GM10266 (cell line): Measurements from ENCODE around the gene COQ9.
"Not testable (repeated sequence)": the region's sequence is repeated elsewhere in the genome, so short reads cannot be mapped to it uniquely, and the experiment has no call there.

Experiments
- DNase-seq: peaks from one replicate; pipeline ENCODE4 v3.0.0; 2012; ENCODE audit errors: extremely low spot score
- CTCF ChIP-seq: IDR thresholded peaks from 2 replicates; pipeline ENCODE4 v1.5.1; 2012; ENCODE audit warnings: mild to moderate bottlenecking, low read depth; ENCODE audit not compliant: control insufficient read depth, insufficient read depth; ENCODE audit errors: missing control alignments

The COQ9 gene

DNA sequence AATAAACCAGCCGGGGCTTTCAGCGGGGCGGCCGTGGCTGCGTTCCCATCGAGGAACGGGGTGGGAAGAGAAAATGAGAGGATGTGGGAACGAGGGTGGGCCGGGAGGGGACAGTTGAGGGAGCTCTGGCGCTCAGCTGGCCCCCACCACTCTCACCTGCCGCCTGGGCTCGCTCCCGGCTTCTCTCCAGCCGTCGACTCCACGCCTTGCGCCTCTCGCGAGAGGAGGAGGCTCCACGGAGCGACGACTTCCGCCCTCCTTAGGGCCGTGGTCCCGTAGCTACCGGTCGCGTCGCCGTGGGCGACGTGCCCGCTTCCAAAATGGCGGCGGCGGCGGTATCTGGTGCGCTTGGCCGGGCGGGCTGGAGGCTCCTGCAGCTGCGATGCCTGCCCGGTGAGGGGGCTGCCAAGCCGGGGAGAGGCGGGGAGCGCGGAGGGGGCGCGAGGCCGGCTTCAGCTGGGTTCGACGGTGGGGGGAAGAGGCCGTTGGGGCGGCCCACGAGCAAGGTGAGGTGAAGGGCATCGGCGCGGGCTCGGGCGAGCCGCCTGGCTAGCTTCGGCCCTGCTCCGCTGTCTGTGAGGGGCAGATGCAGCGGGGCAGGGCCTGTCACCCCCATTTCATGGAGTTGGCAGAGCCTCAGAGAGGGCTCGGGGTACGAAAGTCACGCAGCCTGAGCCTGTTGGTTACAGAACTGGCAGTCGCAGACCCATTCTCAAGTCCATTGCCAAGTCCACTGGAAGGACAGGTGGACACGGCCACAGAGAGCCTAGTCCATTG lies at the start of gene COQ9, which contains the start of gene CIAPIN1:
Gene COQ9, plus strand, starts transcription at position 294 of the 777 bp plus-strand sequence. Its CDS starts 27 bp downstream, at position 321.
Gene CIAPIN1, minus strand, starts transcription at position 200 of the 777 bp plus-strand sequence. CDS start 6,457 bp downstream, outside the sequence.
- no peak for TF ChIP-seq CTCF

DNA sequence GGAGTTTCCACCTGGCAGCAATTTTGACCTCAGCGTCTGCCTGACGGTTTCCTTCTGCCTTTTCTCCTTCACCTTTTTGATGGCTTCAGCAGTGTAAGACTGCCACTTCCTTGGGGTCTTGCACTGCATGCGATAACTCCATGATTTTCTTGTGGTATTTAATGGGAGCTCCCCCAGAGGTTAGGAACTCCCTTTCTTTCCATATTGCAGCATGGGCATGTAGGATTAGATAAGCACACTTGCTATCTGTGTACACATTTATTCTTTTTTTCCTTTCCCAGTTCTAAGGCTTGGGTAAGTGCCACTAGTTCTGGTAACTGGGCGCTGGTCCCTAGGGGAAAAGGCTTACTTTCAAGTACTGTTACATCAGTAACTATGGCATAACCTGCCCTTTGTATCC lies 49.8 kb upstream of the COQ9 start:
- not testable (repeated sequence) for DNase-seq

More for the DNA sequence above, at the start of gene COQ9, which contains the start of gene CIAPIN1:
- DNase-seq = peak; percentile 96

- TF ChIP-seq CTCF = no peak
- no peak for DNase-seq
Observed at GRCh38 chr16:57401943-57402640, 45.2 kb upstream of the COQ9 start.

DNA sequence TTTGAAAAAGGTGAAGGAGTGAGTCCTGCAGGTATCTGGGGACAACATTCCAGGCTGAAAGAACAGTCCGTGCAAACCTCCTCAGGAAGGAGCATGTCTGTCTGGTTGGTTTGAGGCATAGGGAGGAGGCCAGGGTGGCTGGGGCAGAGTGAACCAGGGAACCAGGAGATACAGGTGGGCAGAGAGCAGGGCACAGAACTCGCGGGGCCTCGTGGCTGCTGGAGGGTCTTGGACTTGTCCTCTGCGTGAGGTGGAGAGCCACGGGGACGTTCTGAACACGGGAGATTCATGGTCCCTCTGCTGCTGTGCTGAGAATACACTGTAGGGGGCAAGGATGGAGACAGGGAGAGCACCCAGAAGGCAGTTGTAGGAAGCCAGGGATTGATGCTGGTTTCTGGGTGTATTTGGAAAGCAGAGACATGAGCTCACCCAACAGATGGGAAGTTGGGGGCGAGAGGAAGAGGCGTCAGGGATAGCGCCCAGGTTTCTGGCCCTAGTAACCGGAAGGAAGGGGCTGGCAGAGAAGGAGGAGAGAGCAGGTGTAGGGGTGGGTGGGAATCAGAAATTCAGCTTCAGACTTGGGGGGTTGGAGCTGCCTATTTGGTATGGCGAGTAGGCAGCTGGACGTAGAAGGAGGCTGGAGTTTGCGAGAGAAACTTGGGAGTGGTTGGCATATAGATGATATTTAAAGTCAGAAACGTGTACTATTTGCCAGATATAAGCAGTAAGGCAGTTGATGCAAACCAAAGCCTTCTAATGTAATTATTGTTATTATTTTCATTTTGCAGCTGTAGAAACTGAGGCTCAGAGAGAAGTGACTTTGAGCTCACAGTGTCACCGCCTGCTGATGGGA lies 43.1 kb upstream of the COQ9 start, which contains the start of gene CCL17:
Gene CCL17, plus strand, starts transcription at position 803 of the 853 bp plus-strand sequence. CDS start 9,166 bp downstream, outside the sequence.
- no peak for DNase-seq
- no peak for TF ChIP-seq CTCF

GRCh38 chr16:57405097-57405496 lies 42.2 kb upstream of the COQ9 start:
- no peak for TF ChIP-seq CTCF
- DNase-seq = no peak

GRCh38 chr16:57406881-57407280 lies 40.4 kb upstream of the COQ9 start:
- no peak for DNase-seq
- TF ChIP-seq CTCF = no peak

DNA sequence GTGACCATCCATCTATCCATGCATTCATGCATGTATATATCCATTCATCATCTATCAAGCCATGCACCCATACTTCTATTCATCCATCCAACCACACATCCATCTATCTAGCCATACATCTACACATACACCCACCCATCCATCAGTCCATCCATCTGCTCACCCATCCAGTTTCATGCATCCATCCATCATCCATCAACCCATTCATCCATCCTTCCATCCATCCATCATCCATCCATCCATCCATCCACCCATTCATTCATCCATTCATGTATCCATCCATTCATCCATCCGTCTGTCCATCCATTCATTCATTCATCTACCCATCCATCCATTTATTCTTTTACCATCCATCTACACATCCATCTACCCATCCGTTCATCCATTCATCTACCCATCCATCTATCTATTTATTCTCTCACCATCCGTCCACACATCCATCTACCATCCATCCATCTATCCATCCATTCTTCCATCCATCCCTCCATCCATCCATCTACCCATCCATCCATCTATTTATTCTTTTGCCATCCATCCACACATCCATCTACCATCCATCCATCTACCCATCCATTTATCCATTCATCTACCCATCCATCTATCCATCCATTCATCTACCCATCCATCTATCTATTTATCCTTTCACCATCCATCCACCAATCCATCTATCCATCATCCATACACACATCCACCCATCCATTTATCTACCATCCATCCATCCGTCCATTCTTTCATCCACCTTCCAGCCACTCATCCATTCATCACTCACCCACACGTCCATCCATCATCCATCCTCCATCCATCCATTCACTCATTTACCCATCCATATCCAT lies 39.5 kb upstream of the COQ9 start:
- TF ChIP-seq CTCF = no peak
- DNase-seq = no peak
